WTC11 (cell line): ENCODE measurements around the gene PEAK1.

Source experiments
- ZNF232 ChIP-seq: sonication (generic); formaldehyde crosslinking; IDR thresholded peaks from 2 replicates; pipeline ENCODE4 v1.8.0; 2022; ENCODE audit warnings: mild to moderate bottlenecking, missing genetic modification reagents
- TF ChIP-seq, protein P1 (sequence below): fragments of 200-600 bp; IDR thresholded peaks from 2 replicates; pipeline ENCODE4 v1.8.0; 2022; ENCODE audit warnings: antibody characterized with exemption

DNA sequence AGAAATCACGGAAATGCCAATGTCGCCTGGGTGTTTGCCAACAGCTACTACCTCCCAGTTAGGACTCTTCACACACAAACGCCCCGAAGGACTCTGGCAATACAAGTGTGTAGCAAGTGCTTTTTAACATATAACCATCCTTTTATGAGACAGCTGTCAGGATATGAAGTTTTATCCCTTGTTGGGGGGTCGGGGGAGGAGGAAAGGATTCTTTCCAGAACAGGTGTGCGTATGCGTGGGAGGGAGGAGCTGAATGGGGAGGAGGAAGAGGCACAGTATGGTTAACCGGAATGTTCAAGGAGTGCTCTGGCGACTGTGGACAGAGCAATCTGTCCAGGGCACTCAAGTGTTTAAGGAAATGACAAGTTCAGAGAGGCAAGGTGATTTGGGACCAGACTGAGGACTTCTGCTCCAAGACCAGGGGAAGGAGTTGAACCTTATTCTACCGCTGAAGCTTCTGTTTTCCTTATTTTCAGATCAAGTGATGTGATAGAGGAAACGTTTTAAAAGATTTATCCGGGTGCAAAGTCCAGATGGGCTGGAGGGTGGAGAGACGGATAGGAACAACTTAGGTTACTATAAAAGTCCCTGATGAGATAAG lies 350.3 kb downstream of the PEAK1 start:
- TF ChIP-seq, protein P1, sequence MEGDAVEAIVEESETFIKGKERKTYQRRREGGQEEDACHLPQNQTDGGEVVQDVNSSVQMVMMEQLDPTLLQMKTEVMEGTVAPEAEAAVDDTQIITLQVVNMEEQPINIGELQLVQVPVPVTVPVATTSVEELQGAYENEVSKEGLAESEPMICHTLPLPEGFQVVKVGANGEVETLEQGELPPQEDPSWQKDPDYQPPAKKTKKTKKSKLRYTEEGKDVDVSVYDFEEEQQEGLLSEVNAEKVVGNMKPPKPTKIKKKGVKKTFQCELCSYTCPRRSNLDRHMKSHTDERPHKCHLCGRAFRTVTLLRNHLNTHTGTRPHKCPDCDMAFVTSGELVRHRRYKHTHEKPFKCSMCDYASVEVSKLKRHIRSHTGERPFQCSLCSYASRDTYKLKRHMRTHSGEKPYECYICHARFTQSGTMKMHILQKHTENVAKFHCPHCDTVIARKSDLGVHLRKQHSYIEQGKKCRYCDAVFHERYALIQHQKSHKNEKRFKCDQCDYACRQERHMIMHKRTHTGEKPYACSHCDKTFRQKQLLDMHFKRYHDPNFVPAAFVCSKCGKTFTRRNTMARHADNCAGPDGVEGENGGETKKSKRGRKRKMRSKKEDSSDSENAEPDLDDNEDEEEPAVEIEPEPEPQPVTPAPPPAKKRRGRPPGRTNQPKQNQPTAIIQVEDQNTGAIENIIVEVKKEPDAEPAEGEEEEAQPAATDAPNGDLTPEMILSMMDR = no peak
- TF ChIP-seq ZNF232 (CRISPR knock-in tag) = no peak
